SK-N-MC (cell line): ENCODE data around the gene N4BP3.

ENCODE experiments used
- DNase-seq: peaks from one replicate; pipeline ENCODE4 v3.0.0-alpha.2; 2011; ENCODE audit warnings: low read depth, low spot score
- H3K27ac ChIP-seq: fragments of 200-600 bp; sonication (generic); 2 replicates; pipeline ENCODE4 v1.5.1; 2016; ENCODE audit warnings: mixed run types
- H3K36me3 ChIP-seq: fragments of 200-600 bp; sonication (generic); 2 replicates; pipeline ENCODE4 v1.6.1; 2017; ENCODE audit warnings: antibody characterized with exemption, low read length, mixed read lengths; ENCODE audit not compliant: insufficient read depth
- H3K4me3 ChIP-seq: fragments of 200-600 bp; sonication (generic); 2 replicates; pipeline ENCODE4 v1.5.1; 2016
- H3K9ac ChIP-seq: fragments of 200-600 bp; sonication (generic); 2 replicates; pipeline ENCODE4 v1.8.0; 2017; ENCODE audit warnings: mixed run types, mixed read lengths; ENCODE audit not compliant: insufficient read length
- H3K9me3 ChIP-seq: fragments of 200-600 bp; sonication (generic); 2 replicates; pipeline ENCODE4 v1.6.1; 2017; ENCODE audit warnings: low read depth, mild to moderate bottlenecking, antibody characterized with exemption, low read length, moderate library complexity, mixed read lengths
- EZH2 ChIP-seq: fragments of 200-600 bp; sonication (generic); IDR thresholded peaks from one replicate; pipeline ENCODE4 v1.6.1; 2017; ENCODE audit warnings: antibody characterized with exemption
- FOXP2 ChIP-seq: optimal IDR thresholded peaks from 2 replicates; pipeline ENCODE3; 2011; ENCODE audit warnings: mild to moderate bottlenecking, moderate library complexity; ENCODE audit not compliant: insufficient read depth; ENCODE audit errors: extremely low read length, control extremely low read depth
- POLR2AphosphoS5 ChIP-seq: IDR thresholded peaks from 2 replicates; pipeline ENCODE4 v1.6.1; 2012; ENCODE audit warnings: mild to moderate bottlenecking, low read depth, low read length, borderline replicate concordance

Gene N4BP3

DNA sequence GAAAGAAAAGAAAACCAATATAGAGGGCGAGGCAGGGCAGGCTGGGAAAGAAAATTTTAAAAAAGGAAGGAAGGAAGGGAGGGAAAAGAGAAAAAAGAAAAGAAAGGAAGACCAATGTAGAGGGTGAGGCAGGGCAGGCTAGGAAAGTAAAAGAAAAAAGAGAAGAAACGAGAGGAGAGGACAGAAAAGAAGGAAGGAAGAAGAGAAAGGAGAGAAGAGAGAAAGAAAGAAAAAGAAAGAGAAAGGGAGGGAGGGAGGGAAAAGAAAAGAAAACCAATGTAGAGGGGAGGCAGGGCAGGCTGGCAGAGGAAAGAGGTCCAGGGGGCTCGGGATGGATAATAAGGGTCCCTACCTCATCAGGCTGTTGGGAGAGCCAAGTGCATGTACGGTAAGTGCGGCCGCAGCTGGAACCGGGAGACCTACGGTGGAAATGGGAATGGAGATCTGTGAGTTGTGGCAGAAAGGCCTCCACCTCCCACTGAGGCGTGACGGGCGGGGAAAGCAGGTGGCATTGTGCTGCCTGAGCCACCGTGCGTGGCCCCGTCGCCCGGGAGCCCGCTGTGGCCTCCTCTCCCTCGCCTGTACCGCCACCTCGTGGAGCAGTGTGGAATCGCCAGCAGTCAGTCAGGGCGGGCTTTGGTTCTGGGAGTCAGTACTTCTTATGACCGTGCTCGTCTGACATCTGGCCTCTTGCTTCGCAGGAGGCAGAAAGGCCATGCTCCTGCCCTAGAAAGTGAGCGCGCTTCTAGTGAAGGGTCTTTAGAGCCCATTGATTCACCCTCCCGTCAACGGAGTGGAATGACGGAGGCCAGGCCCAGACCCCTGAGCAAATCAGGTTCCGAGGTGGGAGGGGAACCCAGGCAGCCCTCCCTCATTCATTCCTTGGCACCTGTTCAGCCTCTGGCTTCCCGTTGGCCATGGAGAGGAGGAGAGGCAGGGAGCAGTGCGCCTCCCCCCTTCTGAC is 50.7 kb downstream of the N4BP3 start:
- Histone ChIP-seq H3K36me3 (no peaks in the 10 kb centered on the region), H3K27ac (no peak overlapping the region), H3K4me3 (peak overlapping the region; percentile 56), H3K9me3 (no peaks in the 10 kb centered on the region), H3K9ac (no peak overlapping the region)
- TF ChIP-seq POLR2AphosphoS5 (no peak), EZH2 (no peak), FOXP2 (no peak)
- DNase-seq = no peak

DNA sequence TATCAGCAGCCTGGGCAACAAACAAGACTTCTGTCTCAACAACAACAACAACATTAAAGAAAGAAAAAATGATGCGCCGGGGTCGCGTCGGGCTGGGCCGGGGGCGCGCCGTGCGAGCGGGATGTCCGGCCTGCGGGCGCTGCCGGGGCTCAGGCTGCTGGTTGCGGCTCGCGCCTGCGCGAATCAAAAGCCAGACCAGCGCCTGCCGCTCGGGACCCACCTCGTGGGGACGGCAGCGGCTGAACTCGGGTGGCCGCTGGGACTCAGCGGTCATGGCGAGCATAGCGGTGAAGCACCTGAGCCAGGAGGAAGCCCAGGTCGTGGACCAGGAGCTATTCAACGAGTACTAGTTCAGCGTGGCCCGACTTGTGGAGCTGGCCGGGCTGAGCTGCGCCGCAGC is 52.2 kb downstream of the N4BP3 start:
- Histone ChIP-seq H3K9me3 (no peaks in the 10 kb centered on the region), H3K27ac (no peak overlapping the region), H3K9ac (no peak overlapping the region), H3K36me3 (no peaks in the 10 kb centered on the region), H3K4me3 (no peak overlapping the region)
- TF ChIP-seq EZH2 (no peak), POLR2AphosphoS5 (no peak), FOXP2 (no peak)
- DNase-seq = no peak

DNA sequence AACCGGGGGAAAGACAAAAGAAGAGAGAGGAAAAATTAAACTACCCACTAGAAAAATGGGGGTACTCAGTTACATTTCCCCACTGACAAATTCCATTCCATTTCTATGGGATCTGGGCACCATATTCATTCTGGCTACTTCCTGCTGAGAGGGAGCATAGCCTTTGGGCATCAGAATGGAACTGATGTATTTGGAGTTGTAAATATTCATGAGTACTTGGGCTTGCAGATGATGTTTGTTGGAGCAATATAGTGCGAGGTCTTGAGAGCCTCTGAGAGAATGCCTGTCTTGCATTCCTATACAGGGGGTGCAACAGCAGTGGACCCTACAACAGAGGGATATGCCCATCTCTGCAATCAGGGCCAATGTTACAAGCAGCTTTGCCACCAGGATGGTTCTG is 57.1 kb downstream of the N4BP3 start:
- H3K27ac ChIP-seq = no peak overlapping the region
- no peak for DNase-seq

DNA sequence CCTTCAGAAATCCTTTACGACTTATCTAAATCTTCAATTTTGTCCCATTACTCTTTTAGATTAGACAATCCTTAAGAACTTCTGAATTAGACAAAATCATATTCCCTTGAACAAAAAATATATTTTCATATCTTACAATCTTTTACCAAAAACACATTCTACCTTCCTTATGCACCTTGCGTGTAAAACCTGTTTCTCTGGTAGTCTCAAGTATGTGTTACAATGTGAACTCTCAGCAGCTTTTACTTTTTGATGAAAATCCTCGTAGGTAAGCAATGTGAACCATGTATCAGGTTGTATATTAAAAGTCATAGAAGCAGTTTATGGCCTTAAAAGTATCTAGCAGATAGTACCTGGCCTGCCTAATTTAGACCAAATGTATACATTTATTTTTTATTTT is 61.1 kb downstream of the N4BP3 start:
- no peak overlapping the region for H3K9ac ChIP-seq
- DNase-seq = no peak
- no peaks in the 10 kb centered on the region for H3K36me3 ChIP-seq
- H3K4me3 ChIP-seq = no peak overlapping the region
- no peaks in the 10 kb centered on the region for H3K9me3 ChIP-seq
- no peak overlapping the region for H3K27ac ChIP-seq
- TF ChIP-seq FOXP2 = no peak
- no peak for TF ChIP-seq POLR2AphosphoS5
- TF ChIP-seq EZH2 = no peak

More for the DNA sequence above, 57.1 kb downstream of the N4BP3 start:
- no peaks in the 10 kb centered on the region for H3K9me3 ChIP-seq
- no peak for TF ChIP-seq POLR2AphosphoS5
- TF ChIP-seq FOXP2 = no peak
- no peak for TF ChIP-seq EZH2
- H3K9ac ChIP-seq = no peak overlapping the region
- no peaks in the 10 kb centered on the region for H3K36me3 ChIP-seq
- H3K4me3 ChIP-seq = no peak overlapping the region
